NOMO-1 treated with DMSO at 0.1 percent for 48 hours (cell line): ENCODE results near the gene IL31.

ENCODE experiments used
- DNase-seq: peaks from one replicate; lab custom pipeline; 2025; ENCODE audit not compliant: unreplicated experiment; lab: John Stamatoyannopoulos, UW

Gene IL31

GRCh38 chr12:122159882-122160281, 14.1 kb downstream of the IL31 start:
- no peak for DNase-seq

- no peak for DNase-seq
Observed at GRCh38 chr12:122158700-122159285, 15.2 kb downstream of the IL31 start.

GRCh38 chr12:122155705-122156104, 18.3 kb downstream of the IL31 start:
- no peak for DNase-seq

GRCh38 chr12:122152754-122153153, 21.3 kb downstream of the IL31 start:
- DNase-seq: no peak

GRCh38 chr12:122150127-122150681, 23.8 kb downstream of the IL31 start:
- DNase-seq: no peak

- DNase-seq: no peak
Observed at GRCh38 chr12:122148657-122149056, 25.4 kb downstream of the IL31 start.

- no peak for DNase-seq
Observed at GRCh38 chr12:122147514-122148290, 26.3 kb downstream of the IL31 start.

- DNase-seq: no peak
Observed at GRCh38 chr12:122145505-122146330, 28.3 kb downstream of the IL31 start.

- DNase-seq: no peak
Observed at GRCh38 chr12:122144885-122145284, 29.1 kb downstream of the IL31 start.

GRCh38 chr12:122142857-122143256, 31.2 kb downstream of the IL31 start:
- DNase-seq: no peak

GRCh38 chr12:122141911-122142725, 31.9 kb downstream of the IL31 start:
- no peak for DNase-seq

GRCh38 chr12:122140467-122141257, 33.4 kb downstream of the IL31 start:
- no peak for DNase-seq

- DNase-seq: no peak
Observed at GRCh38 chr12:122139941-122140340, 34.1 kb downstream of the IL31 start.

GRCh38 chr12:122139266-122139665, 34.8 kb downstream of the IL31 start:
- DNase-seq: no peak

- DNase-seq: no peak
Observed at GRCh38 chr12:122138616-122139015, 35.4 kb downstream of the IL31 start.

- DNase-seq: no peak
Observed at GRCh38 chr12:122138181-122138580, 35.8 kb downstream of the IL31 start.

- no peak for DNase-seq
Observed at GRCh38 chr12:122137681-122138080, 36.3 kb downstream of the IL31 start.

GRCh38 chr12:122137229-122137628, 36.8 kb downstream of the IL31 start:
- no peak for DNase-seq

- no peak for DNase-seq
Observed at GRCh38 chr12:122135437-122136031, 38.5 kb downstream of the IL31 start.
